ENCODE data around the gene TAGAP. TPM values are rescaled to one million over a fixed set of nuclear protein-coding genes. Genes with fewer than 3 reads are reported as not detected.

TAGAP gene
- total RNA-seq, 1 donor from 2014 or later: 3.6 TPM

DNA sequence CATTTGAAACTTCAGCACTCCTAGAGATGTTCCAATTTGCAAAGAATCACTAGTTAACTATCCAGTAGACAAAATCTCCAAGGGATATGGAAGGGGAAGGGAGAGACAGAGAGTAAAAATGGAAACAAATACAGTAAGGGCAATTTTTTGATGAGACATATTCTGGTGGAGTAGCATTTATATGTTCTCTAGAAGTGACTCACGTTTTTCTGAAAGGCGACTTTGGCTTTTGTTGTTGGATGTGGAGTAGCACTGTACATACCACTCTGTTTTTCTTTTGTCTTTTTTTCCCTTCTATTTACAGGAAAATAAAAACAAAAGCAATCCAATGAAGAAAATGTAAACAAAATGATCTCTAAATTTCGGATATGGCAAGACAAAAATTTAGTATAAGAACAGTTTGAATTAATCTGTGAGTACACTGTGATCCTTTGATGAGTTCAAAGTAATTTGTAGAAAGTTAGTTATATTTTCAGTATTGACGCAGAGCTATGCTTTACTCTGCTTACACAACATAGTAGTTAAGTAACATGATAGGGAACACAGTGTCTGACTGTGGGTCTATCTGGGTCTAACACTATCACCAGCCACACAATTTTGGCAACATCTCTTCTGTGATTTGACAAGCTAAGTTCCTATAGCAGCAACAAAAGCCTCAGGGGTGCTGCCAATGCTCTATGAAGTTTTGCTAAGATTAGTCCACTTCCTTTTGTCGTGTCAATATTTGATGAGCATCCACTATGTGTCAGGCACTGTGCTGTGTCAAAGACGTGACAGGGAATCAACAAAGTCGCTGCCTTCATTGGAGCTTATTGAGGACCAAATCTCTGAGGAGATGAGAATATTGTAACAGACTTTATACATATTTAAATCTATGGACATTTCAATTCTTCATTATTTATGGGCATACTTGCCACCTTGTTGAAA is 27.3 kb upstream of the TAGAP start:
- DNase-seq (ENCODE audit: low spot score): no peak

DNA sequence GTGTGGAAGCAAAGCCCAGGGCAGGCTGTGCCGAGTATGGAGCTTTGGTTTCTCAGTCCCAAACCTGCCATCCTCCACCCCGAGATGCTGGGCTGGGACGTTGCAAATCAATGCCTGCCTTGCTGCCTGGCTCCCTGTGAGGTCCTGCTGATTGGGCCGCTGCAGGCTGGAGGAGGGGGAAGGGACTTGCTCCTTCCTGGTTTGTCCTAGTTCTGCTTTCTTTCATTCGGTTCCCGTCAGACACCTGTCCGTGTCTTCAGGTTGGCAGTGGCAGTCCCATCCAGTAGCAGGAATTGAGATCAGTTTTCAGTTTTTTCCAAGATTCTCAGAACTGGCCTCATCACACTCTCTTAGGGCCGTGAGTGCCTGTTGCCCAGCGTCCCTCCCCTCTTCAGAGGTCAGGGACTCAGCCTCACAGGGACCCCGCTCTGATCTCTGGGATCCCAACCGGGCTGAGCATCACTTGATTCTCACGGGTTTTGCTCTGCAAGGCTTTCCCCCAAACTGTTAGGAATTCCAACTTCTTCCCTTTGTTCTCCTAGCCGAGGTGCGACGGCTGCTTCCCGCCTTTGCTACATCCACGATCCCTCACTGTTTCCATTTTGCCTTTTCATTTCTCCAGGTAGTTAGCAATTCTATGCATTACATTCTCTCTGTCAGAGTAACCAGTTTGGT is 24.2 kb upstream of the TAGAP start:
- no peak for DNase-seq (ENCODE audit: low spot score)

DNA sequence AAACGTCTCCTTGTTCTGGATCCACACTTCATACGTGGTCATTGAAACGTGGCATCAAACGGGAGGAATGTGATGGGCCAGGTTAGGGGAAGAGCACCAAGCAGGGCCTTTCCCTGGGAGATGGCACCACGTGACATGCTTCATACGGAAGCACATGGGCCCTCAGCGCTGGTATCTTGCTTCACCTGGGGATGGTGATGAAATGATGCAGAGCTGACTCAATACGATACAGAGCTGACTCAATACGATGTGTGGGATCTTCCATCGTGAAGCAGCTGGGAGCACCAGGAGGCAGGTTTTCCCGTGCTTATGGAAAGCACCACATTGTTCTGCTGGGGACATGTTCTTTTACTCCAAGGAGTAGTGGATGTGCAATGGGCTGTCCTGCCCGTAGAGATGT is 22.5 kb upstream of the TAGAP start:
- no peak for DNase-seq (ENCODE audit: low spot score)

DNA sequence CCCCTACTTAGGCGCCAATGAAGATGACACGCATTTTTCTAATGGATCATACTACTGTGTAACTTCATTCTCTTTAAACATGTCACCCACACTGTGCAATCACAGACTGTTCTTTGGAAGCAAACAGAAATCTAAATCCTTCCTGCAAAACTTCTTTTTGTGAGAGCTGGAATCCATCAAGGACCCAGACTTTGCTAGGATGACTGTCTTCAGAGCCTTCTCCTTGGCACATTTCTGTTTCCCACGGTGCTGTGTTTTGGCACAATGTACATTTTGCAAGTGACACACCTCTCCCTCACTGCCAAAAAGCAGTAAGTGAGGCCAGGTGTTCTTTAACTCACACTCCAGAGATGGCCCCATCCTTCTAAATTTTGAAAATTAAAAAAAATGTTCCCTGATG is 21.7 kb upstream of the TAGAP start:
- peak; percentile 6 for DNase-seq (ENCODE audit: low spot score)

DNA sequence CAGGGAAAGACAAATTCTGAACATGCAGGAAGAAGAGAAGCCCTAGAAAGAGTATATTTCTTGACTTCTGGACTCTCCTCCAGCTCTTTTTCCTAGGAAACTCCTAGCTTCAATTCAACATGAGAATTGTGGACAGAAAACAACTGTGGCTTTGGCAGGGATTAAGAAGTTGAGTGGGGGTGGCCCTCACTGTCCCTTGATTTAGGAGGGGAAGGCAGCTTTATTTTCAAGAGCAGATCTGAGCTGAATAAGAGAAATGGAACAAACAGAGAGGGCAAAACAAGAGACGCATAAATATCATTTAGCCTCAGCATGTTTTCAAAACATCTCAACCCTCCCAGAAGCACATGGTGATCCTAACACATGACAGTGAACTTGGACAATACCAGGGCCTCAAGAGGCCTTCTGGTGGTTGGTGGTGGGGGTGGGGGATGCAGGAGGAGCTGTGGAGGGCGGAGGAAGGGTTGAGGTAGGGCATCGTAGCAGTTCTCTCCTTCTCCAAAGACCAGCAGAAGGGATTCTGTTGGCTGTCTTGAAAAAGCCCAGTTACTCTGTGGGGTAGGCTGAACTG is 21.1 kb upstream of the TAGAP start:
- no peak for DNase-seq (ENCODE audit: low spot score)

DNA sequence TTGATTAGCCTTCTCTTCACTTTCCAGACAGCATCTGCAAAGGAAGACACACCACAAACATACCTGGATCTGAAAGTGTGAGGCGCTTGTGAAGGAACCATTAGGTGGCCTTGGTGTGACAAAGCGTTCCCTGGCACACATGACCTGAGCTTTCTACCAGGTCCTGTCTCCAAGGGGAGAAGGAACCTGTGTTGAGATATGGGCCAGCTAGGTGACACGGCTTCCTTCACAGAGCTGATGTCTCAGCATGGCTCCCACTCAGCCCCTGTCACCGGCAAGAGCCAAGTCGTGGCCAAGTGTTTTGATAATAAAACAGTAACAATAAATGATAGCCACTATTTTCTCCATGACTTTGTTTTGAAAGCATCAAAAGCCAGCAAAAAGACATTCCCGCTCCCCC is 20.3 kb upstream of the TAGAP start:
- no peak for DNase-seq (ENCODE audit: low spot score)

DNA sequence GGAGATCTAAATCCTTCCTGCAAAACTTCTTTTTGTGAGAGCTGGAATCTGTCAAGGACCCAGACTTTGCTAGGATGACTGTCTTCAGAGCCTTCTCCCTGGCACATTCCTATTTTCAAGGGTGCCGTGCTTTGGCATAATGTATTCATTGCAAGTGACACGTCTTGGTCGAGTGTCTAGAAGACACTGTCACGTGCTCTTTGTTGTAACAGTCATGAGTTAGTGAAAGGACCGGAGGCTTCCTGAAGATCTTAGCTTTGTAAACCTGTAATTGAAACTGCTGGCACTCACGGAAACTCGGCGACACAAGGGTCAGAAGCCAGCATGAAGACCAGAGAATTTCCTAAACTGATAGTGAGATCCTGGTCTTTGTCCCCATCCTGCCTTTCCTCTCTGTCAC is 19.7 kb upstream of the TAGAP start:
- no peak for DNase-seq (ENCODE audit: low spot score)

DNA sequence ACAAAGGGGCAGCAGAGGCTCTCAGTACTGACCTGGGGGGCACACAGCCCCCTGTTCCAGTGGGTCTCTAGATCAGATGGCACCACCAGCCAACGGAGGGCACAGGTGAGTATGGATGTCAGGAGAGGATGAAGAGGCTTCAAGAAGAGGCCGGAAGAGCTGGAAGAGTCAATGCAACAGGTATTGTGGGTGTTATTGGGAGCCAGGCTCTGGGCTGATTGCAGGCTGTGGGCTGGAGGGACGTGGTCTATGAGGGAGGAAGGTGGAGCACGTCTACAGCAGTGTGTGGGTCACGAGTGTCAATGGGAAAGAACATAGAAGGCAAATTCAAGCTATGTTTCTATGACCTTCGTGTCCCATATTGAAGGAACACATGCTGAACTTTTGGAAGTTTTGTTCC is 18.8 kb upstream of the TAGAP start:
- DNase-seq (ENCODE audit: low spot score): no peak

DNA sequence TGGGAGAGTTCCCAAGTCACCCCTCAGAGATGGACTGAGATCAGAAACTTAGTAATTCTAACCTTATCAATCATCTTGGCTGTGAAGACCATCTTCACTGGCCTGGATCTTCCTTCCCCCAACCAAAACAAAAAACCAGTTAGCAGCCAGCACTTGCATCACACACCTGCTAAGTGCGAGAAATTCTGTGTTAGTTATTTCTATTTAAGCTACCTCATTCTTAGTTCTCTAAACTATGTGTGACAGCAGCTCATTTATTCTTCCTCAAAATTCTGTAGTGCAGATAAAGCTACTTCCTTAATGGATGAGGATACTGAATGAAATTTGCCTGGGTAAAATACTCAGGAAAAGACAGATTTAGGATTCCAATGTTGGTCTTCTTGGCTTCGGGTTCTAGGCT is 18.2 kb upstream of the TAGAP start:
- DNase-seq (ENCODE audit: low spot score): no peak

DNA sequence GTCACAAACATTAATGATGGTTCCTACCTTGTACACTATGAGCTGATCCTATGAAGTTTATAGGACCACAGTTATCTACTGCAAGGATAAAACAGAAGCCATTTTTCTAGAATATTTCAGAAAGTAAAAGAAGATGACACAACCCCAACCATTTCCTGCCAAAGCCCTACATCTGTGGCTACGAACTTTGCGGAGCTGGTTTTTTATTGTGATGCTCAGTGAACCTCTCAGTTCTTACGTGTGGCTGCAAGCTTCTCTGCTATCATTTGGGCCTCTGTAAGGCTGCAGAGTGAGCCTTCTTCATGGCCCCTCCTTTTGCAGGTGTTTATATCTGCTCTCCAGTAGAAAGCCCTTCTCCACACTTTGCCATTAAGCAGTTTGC is 17.8 kb upstream of the TAGAP start:
- DNase-seq (ENCODE audit: low spot score): no peak

DNA sequence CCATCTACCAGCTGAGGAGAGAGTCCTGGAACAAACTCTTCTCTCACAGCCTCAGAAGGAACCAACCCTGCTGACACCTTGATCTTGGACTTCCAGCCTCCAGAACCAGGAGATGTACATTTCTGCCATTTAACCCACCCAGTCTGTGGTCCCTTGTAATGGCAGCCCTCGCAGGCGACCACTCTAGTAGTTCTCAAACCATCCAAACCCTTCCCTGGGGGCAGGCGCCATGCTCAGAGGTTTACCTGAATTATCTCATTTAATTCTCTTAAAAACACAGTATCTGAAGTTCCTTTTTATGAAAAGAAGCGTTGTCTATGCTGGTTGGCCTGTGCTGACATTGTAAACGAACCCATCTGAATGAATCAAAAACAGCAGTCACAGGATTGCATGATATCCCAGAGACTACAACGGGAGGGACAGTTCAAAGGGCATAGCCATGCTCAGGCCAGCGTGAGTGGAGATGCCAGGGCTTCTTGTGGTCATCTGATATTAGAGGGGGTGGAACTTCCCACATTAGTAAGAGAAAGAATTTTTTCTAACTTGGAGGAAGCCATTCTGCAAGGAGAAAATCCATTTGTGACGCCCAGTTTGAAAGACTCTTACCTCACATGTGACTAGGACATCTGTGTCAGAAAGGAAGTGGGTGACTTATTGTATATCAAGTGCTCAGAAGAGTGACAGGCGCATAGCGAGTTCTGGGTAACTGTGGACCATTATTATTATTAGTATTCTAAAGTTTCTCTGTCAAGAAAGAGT is 17.2 kb upstream of the TAGAP start:
- no peak for DNase-seq (ENCODE audit: low spot score)

DNA sequence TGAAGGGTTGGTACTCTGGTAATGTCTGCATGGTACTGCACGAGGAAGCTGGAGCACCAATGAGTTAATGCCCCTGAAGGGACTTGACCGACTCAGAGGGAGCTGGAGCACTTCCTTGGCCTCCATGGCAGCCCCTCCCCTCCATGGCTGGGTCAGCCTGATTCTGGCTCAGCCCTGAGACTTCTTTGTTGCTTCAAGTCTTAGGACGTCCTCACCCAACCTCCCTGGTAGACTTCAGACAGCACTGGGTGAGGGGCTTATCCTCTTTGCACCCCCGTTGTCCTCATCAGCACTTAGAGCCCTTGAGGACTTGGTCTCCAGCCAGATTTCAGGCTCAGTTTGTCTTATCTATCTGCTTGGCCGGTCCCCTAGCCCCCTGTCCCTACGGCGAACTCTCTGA is 16.4 kb upstream of the TAGAP start:
- DNase-seq (ENCODE audit: low spot score): no peak

DNA sequence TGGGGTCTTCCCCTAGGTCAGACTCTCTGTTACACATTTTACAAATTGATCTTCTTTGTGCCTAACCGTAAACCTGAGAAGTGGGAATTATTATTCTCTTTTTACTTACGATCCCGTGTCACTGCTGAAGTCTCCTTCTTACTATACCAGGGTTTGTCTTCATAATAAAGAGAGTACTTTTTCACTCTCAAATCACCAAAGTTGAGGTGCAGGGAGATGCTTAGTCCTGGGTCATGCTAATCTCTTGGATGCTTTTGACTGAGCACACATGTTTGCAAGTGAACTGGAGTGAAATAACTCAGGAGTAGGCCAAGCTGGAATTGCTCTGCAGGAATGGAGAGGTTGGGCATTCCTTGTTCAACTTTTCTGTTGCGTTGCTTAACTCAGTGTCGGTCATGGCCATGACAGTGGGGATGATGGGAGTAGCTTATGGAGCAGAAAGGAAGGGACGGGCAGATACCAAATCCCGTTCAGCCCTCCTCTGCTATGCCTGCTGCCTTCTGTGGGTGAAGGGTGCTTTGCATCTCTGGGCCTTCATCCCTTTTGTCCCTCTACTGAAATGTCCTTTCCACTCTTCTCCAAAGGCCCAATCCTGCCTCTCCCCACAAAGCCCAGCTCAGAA is 15.2 kb upstream of the TAGAP start:
- DNase-seq (ENCODE audit: low spot score): no peak

DNA sequence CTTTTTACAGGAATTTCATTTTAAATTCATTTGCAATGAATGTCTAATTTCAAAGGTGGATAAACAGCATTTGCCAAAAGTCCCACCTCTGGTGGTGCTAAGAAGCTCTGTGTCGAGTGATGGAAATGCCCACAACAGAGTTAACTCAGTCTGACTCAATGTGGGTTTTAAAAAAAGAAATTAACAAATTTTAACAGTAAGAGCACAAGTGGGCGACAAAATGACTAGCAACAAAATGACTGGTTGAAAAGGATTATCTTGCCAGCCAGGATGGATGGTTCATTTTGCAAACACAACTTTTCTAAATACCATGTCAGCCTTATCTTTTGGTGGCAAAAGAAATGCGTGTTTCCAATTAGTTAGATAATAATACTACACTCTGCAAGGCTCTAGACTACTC is 14.3 kb upstream of the TAGAP start:
- no peak for DNase-seq (ENCODE audit: low spot score)

DNA sequence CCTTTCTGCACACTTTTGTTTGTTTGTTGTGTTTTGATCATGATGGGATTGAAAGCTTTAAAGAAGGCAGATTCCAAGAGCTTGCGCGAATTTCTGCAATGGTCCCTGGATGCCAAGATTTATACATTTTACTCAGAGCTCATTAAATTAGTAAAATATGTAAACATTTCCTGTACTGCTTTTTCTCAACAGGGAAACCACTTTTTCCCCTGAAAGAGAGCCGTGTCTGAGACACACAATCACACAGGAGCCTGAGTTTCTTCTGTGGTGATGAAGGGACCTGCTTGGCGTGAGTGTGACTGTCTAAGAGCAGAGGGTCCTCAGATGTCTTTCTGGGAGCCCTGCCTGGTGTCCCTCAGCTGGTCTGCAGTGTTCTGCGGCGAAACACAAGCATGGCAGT is 12.1 kb upstream of the TAGAP start:
- DNase-seq (ENCODE audit: low spot score): no peak

DNA sequence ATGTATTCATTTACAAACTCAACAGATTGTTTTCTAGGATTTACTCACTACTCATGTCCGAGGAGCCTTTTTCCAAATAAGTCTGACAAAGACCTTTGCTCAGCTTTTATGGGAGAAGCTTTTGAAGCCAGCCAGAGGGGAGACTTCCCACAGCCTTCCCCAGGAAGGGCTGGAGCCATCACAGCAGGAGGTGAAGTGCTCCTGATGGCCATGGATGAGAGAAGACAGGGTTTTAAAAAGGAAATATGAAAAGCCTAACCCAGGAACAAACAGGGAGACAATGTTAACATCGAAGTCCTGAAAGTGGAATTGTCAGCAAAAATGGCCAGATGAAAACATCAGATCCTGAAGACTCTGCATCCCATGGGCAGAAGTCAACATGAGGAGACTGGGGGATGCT is 11.6 kb upstream of the TAGAP start:
- DNase-seq (ENCODE audit: low spot score): no peak

DNA sequence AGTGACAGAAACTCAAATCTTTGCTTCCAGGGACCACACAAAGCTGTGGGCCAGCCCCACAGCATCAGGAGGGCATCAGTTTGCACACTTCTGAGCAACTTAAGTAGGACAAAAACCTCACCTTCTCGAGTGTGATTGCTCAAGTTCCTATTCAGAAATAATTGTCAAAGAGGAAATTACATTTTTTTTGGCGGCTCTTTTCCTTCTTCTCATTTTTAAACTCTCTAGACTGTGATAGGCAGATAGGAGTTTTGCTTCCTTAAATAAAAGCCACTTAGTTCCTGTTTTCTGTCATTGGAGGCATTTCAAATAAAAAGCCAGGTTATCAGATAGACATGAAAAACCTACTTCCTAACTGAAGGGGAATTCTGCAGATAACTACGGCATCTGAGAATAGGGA is 11.2 kb upstream of the TAGAP start:
- DNase-seq (ENCODE audit: low spot score): peak; percentile 41

DNA sequence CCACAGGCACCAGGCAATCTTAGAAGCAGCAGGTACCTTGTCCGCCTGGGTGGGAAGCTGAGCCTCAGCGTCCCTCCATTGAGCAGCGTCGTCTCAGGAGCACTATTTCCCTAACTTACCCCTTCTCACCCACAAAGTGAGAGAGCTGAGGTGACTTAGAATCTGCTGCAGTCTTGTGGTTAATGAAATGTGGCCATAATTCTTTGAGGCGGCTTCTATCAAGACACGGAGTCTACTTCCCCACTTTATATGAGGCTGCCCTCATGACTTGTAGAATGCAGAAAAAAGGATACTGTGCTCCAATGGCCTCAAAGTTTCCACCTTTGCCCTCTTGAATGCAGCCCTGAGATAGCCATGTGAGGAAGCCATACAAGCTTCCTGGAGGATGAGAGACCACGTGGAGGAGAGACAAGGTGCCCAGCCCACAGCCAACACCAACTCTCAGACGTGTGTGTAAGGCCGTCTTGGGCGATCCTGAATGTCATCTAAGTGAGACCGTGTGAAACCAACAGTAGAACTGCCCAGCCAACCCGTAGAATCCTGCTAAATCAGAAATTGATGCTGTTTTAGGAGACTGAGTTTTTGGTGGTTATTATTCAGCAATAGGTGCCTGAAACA is 9.1 kb upstream of the TAGAP start:
- DNase-seq (ENCODE audit: low spot score): no peak

DNA sequence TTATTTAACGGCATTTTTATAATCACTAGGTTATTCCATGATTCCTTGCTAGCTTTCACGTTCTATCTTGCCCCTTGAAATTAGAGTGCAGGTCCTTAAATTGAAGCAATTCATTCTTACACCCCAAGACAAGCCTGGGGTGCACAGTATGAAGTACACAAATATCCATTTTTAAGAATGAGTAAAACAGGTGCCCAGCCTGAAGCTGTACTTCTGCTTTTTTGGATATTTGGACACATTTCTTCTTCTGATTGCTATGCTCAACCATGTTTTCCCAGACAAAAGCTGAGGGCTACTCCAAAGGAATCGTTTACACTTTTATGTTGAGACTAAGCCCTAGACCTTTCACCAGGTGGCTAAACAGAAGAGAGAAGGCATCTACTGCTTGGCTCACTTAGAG is 7.9 kb upstream of the TAGAP start:
- DNase-seq (ENCODE audit: low spot score): no peak

DNA sequence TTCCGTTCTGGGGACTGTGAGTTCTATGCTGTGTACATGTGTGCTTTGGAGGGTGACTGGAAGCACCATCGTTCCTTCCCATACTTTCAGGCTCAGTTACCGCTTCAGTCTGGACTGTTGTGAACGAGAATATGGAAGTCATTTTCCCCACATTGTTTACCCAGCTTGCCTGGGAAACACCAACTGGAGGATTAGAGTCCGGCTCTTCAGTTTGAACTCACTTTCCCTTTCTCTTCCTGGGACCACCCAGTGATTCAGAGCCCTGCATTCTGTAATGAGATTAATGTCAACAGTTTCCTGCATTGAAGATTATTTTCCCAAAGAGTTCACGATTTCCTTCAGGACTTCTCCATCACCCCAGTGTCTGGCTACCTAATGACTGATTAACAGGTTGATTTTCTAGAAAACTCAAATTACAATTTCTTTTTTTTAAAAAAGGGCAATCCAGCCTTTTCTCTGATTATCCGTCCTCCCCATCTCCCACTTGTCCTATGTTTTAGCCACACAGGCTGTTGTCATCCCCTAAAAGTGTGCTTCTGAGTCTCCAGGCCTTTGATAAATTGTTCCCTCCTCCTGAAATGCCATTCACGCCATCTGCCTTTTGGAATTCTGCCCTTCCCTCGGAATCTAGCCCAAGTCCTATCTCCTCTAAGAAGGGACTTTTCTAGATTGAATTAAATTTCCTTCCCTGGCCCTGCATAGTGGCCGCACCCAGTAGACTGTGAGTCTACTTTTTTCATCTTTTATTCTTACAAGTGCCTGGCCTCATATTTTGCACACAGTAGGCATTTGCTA is 3.3 kb upstream of the TAGAP start:
- no peak for DNase-seq (ENCODE audit: low spot score)

Measured in umbilical cord (tissue), 2 donors.